Mesodermal cell (in vitro differentiated cells): Measurements from ENCODE around the gene CDIPT.
A peak's percentile ranks its signal among the peaks of the same experiment; 100 is the strongest.

Experiments used
- H3K27ac ChIP-seq: 2 replicates; pipeline ENCODE4 v1.7.0; 2013; ENCODE audit warnings: mild to moderate bottlenecking, low read depth, low read length, moderate library complexity; ENCODE audit not compliant: severe bottlenecking
- H3K36me3 ChIP-seq: 2 replicates; pipeline ENCODE4 v1.7.1; 2013; ENCODE audit warnings: mild to moderate bottlenecking, low read length, moderate library complexity; ENCODE audit not compliant: control insufficient read depth, insufficient read depth
- H3K4me1 ChIP-seq: one replicate; pipeline ENCODE4 v1.7.1; 2013; ENCODE audit warnings: mild to moderate bottlenecking, low read length; ENCODE audit not compliant: insufficient read depth, control insufficient read depth, poor library complexity, severe bottlenecking
- H3K4me3 ChIP-seq: 2 replicates; pipeline ENCODE4 v1.7.0; 2013; ENCODE audit warnings: low read length, control low read depth, mild to moderate bottlenecking; ENCODE audit not compliant: insufficient read depth, poor library complexity, severe bottlenecking; ENCODE audit errors: extremely low read depth
- H3K9me3 ChIP-seq: 2 replicates; pipeline ENCODE4 v1.7.1; 2013; ENCODE audit warnings: mild to moderate bottlenecking, low read length, moderate library complexity; ENCODE audit not compliant: control insufficient read depth
- WGBS, 2 experiments: methylation state at CpG; one replicate each; pipeline ENCODE4 v1.1.5; 2013; ENCODE audit warnings: missing lambda C conversion rate in 2 of 2; ENCODE audit not compliant: insufficient coverage in 2 of 2; 5-methylcytosine and 5-hydroxymethylcytosine counted together

Gene CDIPT

GRCh38 chr16:29815793-29816693 is 47.0 kb downstream of the CDIPT start, which contains the start of gene PAGR1:
Gene PAGR1 (plus strand): TSS chr16:29816152. CDS start chr16:29816526, 374 bp downstream.
- Histone ChIP-seq H3K9me3 (no peaks in the 10 kb centered on the region), H3K36me3 (peaks cover 25% of the 10 kb centered on the region), H3K4me3 (peak within 1 kb of the TSS; percentile 81), H3K4me1 (peaks cover 32% of the 10 kb centered on the region), H3K27ac (peak within 1 kb of the TSS; percentile 75)
- WGBS, 2 experiments, result 0% methylated on average over 54 to 62 of the region's 70 CpGs

GRCh38 chr16:29815032-29815721 is 47.8 kb downstream of the CDIPT start:
- Histone ChIP-seq H3K27ac (peak overlapping the region; percentile 75), H3K36me3 (peaks cover 27% of the 10 kb centered on the region), H3K9me3 (no peaks in the 10 kb centered on the region), H3K4me1 (peaks cover 31% of the 10 kb centered on the region), H3K4me3 (peak overlapping the region; percentile 81)
- WGBS, 2 experiments, result 11 to 12% methylated on average over 13 to 21 of the region's 39 CpGs

- 70 to 71% methylated on average over 3 to 4 of the region's 5 CpGs for WGBS, 2 experiments
- Histone ChIP-seq H3K36me3 (peaks cover 28% of the 10 kb centered on the region), H3K9me3 (no peaks in the 10 kb centered on the region), H3K27ac (peak overlapping the region; percentile 75), H3K4me1 (peaks cover 37% of the 10 kb centered on the region), H3K4me3 (peak overlapping the region; percentile 81)
Measured at GRCh38 chr16:29814592-29814991, 48.4 kb downstream of the CDIPT start.

DNA sequence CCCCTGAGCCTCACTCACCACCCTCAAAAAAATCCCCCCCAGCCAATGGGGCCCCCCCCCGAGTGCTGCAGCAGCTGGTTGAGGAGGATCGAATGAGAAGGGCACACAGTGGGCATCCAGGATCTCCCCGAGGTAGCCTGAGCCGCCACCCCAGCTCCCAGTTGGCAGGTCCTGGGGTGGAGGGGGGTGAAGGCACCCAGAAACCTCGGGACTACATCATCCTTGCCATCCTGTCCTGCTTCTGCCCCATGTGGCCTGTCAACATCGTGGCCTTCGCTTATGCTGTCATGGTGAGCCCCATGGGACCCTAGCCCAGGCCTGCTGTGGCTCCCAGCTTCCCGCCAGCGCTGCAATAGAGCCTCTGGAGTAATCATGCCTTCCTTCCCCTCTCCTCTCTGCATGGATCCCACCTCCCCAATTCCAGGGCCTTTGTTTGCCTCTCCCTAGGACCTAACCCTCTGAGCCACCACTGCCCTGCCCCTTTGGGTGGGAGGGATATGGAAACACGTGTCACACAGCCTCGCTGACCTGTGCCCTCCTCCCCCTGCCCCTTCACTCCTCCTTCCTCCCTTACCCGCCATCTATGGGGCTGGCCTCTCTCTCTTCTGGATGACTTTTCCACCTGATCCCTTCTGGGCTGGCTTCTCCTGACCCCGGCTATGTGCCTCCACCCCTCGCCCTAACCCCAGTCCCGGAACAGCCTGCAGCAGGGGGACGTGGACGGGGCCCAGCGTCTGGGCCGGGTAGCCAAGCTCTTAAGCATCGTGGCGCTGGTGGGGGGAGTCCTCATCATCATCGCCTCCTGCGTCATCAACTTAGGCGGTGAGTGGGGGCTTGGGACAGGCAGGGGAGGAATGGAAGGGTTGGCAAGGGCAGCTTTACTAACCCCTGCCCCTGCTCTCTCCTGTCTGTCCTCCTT is 49.1 kb downstream of the CDIPT start:
- H3K4me3 ChIP-seq, result peak overlapping the region; percentile 81
- no peaks in the 10 kb centered on the region for H3K9me3 ChIP-seq
- peaks cover 44% of the 10 kb centered on the region for H3K4me1 ChIP-seq
- peaks cover 28% of the 10 kb centered on the region for H3K36me3 ChIP-seq
- H3K27ac ChIP-seq, result no peak overlapping the region
- WGBS, 2 experiments, result 78% methylated on average over 9 to 13 of the region's 24 CpGs

GRCh38 chr16:29812754-29813643 is 50.0 kb downstream of the CDIPT start:
- peak overlapping the region; percentile 92 for H3K27ac ChIP-seq
- no peaks in the 10 kb centered on the region for H3K9me3 ChIP-seq
- H3K4me3 ChIP-seq, result peak overlapping the region; percentile 57
- 62 to 71% methylated on average over 7 of the region's 9 CpGs for WGBS, 2 experiments
- peaks cover 26% of the 10 kb centered on the region for H3K36me3 ChIP-seq
- peaks cover 48% of the 10 kb centered on the region for H3K4me1 ChIP-seq

- WGBS, 2 experiments, result 1 to 2% methylated on average over 44 to 46 of the region's 69 CpGs
- Histone ChIP-seq H3K4me1 (peaks cover 46% of the 10 kb centered on the region), H3K36me3 (peaks cover 25% of the 10 kb centered on the region), H3K4me3 (peak within 1 kb of the TSS; percentile 57), H3K9me3 (no peaks in the 10 kb centered on the region), H3K27ac (peak within 1 kb of the TSS; percentile 92)
Measured at GRCh38 chr16:29811896-29812665, 50.9 kb downstream of the CDIPT start, which contains the start of gene PRRT2. Gene PRRT2 (plus strand): TSS chr16:29812193. CDS start chr16:29813055, 862 bp downstream.

DNA sequence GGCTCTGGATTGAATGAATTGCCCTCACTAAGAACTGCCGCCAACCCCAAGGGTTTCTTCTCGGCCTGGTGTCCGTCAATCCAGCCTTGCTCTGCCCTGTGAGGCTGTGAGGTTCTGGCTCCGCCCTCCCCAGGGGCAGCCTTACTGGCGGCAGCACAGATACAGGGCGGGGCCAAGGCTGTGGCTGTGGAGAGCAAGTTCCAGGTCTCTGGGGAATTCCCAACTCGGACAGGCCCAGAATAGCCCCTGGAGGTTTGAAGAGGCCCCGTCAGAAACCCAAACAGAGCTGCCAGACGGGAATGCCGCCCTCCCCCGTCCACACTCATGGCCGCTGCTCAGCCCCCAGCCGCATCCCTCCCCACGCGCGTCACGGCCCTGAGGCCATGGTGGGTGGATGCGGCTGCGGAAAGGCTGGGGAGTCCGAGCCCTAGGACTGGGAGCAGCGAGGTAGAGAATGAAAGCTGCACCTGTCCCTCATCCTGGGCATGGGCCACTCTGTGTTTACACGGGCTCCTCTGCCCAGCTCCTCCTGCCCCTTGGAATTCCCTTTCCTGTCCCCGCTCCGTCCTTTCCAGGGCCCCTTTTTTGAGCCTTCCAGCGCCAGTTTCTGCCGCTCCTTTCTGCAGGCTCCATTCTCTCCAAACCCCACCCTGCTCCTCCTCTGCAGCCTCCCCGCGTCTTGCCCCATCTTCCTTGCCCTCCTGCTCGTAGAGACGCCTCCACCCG is 51.7 kb downstream of the CDIPT start:
- peak overlapping the region; percentile 57 for H3K4me3 ChIP-seq
- peak overlapping the region; percentile 92 for H3K27ac ChIP-seq
- WGBS, 2 experiments, result 1 to 2% methylated on average over 21 to 30 of the region's 31 CpGs
- H3K9me3 ChIP-seq, result no peaks in the 10 kb centered on the region
- H3K36me3 ChIP-seq, result peaks cover 25% of the 10 kb centered on the region
- H3K4me1 ChIP-seq, result peaks cover 45% of the 10 kb centered on the region

- H3K27ac ChIP-seq, result peak overlapping the region; percentile 92
- H3K36me3 ChIP-seq, result peaks cover 25% of the 10 kb centered on the region
- peaks cover 45% of the 10 kb centered on the region for H3K4me1 ChIP-seq
- H3K9me3 ChIP-seq, result no peaks in the 10 kb centered on the region
- 2 to 8% methylated on average over 4 to 7 of the region's 9 CpGs for WGBS, 2 experiments
- H3K4me3 ChIP-seq, result peak overlapping the region; percentile 16
Measured at GRCh38 chr16:29810699-29811169, 52.3 kb downstream of the CDIPT start.
